Breast epithelium (tissue), 3 donors: ENCODE measurements around the gene FUT7.

Experiments used
- POLR2A ChIP-seq: fragments of 450-650 bp; IDR thresholded peaks from one replicate; pipeline ENCODE4 v1.6.1; 2016; ENCODE audit warnings: antibody characterized with exemption, mild to moderate bottlenecking, moderate library complexity
- TF ChIP-seq, protein P1 (sequence below), 3 donors: fragments of 450-650 bp; IDR thresholded peaks; one replicate each; pipeline ENCODE4 v1.5.1; 2016 to 2017; ENCODE audit warnings: antibody characterized with exemption in 3 of 3, mild to moderate bottlenecking in 3 of 3, moderate library complexity in 3 of 3

DNA sequence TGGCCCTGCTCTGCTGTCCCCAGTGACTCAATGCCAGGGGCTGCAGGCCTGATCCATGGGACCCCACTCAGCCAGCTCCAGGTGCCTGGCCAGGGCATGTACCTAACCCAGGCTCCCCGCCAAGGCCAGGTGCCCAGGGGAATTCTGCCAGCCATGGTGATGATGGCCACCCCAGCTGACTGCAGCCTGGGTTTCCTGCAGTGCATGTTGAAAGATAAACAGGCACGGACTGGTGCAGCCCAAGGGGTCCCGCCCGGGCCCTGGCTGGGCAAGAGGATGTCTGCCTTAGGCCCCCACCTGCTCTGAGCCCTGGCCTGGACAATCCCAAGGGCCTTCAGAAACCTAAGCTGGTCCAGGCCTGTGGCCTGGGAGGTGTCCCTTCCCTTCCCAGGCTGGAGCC lies 5.1 kb downstream of the FUT7 start:
- TF ChIP-seq, protein P1, sequence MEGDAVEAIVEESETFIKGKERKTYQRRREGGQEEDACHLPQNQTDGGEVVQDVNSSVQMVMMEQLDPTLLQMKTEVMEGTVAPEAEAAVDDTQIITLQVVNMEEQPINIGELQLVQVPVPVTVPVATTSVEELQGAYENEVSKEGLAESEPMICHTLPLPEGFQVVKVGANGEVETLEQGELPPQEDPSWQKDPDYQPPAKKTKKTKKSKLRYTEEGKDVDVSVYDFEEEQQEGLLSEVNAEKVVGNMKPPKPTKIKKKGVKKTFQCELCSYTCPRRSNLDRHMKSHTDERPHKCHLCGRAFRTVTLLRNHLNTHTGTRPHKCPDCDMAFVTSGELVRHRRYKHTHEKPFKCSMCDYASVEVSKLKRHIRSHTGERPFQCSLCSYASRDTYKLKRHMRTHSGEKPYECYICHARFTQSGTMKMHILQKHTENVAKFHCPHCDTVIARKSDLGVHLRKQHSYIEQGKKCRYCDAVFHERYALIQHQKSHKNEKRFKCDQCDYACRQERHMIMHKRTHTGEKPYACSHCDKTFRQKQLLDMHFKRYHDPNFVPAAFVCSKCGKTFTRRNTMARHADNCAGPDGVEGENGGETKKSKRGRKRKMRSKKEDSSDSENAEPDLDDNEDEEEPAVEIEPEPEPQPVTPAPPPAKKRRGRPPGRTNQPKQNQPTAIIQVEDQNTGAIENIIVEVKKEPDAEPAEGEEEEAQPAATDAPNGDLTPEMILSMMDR (IDR thresholded peaks at IDR 0.05), result no peak
- no peak for TF ChIP-seq POLR2A
